SU-DHL-6 (cell line): ENCODE results near the gene HMGA1.

Experiments used
- H2AFZ ChIP-seq: fragments of 200-600 bp; sonication (generic); 2 replicates; pipeline ENCODE4 v1.6.1; 2014; ENCODE audit warnings: low read depth, mild to moderate bottlenecking, moderate library complexity, mixed read lengths, antibody characterized with exemption, low read length; ENCODE audit not compliant: severe bottlenecking
- H3F3A ChIP-seq: fragments of 200-600 bp; shearing (Covaris generic); 2 replicates; pipeline ENCODE4 v1.6.0; 2016; ENCODE audit warnings: antibody characterized with exemption, mild to moderate bottlenecking; ENCODE audit not compliant: insufficient read depth
- H3K27ac ChIP-seq: fragments of 200-600 bp; sonication (generic); 2 replicates; pipeline ENCODE4 v1.5.1; 2016; ENCODE audit warnings: low read depth, mild to moderate bottlenecking, low read length, moderate library complexity, mixed read lengths
- H3K27me3 ChIP-seq: fragments of 200-600 bp; sonication (generic), shearing (Covaris generic); 2 replicates; pipeline ENCODE4 v1.6.0; 2014; ENCODE audit warnings: mild to moderate bottlenecking, low read length
- H3K36me3 ChIP-seq: fragments of 200-600 bp; sonication (generic); 2 replicates; pipeline ENCODE4 v1.6.1; 2014; ENCODE audit warnings: mild to moderate bottlenecking, low read length, mixed read lengths
- H3K4me2 ChIP-seq: fragments of 300-600, 200-600 bp; shearing (Covaris generic), sonication (generic); 2 replicates; pipeline ENCODE4 v1.6.0; 2014; ENCODE audit warnings: low read length, low read depth, mild to moderate bottlenecking; ENCODE audit not compliant: poor library complexity, severe bottlenecking
- H3K4me3 ChIP-seq: fragments of 200-600 bp; sonication (generic); 2 replicates; pipeline ENCODE4 v1.5.1; 2014; ENCODE audit warnings: antibody characterized with exemption, low read length, mild to moderate bottlenecking, mixed read lengths; ENCODE audit not compliant: insufficient read depth, poor library complexity, severe bottlenecking
- H3K79me2 ChIP-seq: fragments of 200-600 bp; sonication (generic); 2 replicates; pipeline ENCODE4 v1.6.1; 2014; ENCODE audit warnings: mild to moderate bottlenecking, low read length, moderate library complexity; ENCODE audit not compliant: insufficient read depth
- H3K9ac ChIP-seq: fragments of 200-600 bp; sonication (generic); 2 replicates; pipeline ENCODE4 v1.7.0; 2014; ENCODE audit warnings: mild to moderate bottlenecking, low read length
- H3K9me2 ChIP-seq: fragments of 200-600 bp; sonication (generic); replicated peaks from 2 replicates; pipeline ENCODE4 v1.6.1; 2014; ENCODE audit warnings: low read length; ENCODE audit not compliant: insufficient read depth
- H3K9me3 ChIP-seq: fragments of 200-600 bp; sonication (generic); 2 replicates; pipeline ENCODE4 v1.6.1; 2014; ENCODE audit warnings: low read length, mixed read lengths; ENCODE audit not compliant: insufficient read depth
- H4K20me1 ChIP-seq: fragments of 200-600 bp; sonication (generic); 2 replicates; pipeline ENCODE4 v1.6.1; 2014; ENCODE audit warnings: low read depth, mild to moderate bottlenecking, antibody characterized with exemption, low read length, moderate library complexity, mixed read lengths
- EZH2phosphoT487 ChIP-seq: fragments of 200-600 bp; sonication (generic), shearing (Covaris generic); conservative IDR thresholded peaks from 2 replicates; pipeline ENCODE4 v1.6.1; 2018; ENCODE audit warnings: mild to moderate bottlenecking, antibody characterized with exemption, low read length, moderate library complexity, mixed read lengths
- TF ChIP-seq, protein P1 (sequence below): fragments of 200-600 bp; sonication (generic); IDR thresholded peaks from one replicate; pipeline ENCODE4 v1.5.1; 2017; ENCODE audit warnings: antibody characterized with exemption, mild to moderate bottlenecking, low read length, moderate library complexity; ENCODE audit not compliant: insufficient read depth, poor library complexity, severe bottlenecking

HMGA1 gene

DNA sequence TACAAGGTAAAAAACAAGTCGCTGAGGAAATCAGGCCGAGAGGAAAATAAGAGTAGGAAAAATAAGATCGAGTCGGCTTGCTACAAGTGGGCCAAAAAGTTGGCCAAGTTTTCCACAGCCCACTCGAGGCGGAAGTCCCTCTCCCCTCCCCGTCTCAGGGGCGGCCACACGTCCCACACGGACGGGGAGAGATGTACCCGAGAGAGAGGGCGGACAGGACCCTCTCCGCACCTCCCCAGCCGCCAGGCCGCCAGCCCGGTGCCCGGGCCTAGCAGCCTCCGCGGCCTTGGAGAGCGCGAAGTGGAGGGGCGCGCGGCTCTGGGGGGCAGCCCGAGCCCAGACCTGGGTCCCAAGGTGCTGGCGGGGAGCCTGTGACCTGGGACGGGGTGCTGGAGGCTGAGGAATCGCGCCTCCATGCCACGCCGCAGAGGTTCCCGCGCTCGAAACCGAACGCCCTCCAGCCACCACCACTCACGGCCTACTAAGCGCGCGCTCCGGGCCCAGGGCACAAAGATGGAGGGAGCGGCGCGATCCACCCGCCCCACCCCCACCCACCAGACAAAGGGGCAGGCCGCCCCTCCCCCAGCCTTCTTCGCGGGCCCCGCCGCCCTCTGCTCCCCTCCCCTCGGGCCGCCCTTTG is 1.9 kb upstream of the HMGA1 start:
- Histone ChIP-seq H3K9ac (no peak overlapping the region), H3K4me2 (no peak overlapping the region), H3K4me3 (no peak overlapping the region)

DNA sequence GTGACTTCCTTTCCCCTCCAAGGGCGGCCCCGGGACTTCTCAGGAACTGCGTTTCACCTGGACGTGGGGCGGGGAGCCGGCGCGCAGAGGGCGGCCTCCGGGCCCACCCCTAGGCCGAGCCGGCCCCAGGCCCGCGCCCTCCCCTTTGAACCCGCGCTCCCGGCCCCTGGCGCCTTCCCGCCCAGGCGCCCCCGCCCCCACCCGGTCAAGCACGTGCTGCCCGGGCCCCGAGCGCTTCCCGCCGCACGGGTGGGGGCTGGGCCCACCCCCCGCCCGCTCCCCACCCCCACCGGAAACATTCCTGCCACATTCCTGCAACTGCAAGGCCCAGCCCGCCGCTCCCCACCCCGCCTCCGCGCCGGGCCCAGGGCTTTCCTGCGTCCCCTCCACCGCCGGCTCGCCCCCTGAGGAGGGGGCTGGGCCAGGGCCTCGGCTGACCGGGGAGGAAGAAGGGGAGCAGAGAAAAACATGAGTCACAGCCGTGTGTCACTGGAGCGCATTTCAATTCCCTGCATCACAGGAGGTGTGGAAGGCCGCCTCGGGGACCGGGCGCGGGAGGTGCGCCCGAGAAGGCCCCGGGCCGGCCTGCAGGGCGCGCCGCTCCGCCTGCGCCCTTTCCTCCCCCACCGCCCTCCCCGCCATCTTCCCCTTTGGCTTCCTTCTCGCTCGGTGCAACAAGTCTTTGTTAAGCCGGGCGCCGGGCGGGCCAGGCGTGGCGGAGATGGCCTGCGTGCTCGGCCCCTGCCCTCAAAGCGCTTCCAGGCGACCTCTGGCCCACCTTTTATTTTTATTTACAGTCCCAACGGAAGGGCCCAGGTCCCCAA is 1.2 kb upstream of the HMGA1 start:
- peak overlapping the region; percentile 60 for H3K4me2 ChIP-seq
- no peak overlapping the region for H3K27ac ChIP-seq
- no peaks in the 10 kb centered on the region for H3K9me2 ChIP-seq
- H3K9ac ChIP-seq, result peak overlapping the region; percentile 60; the same call in 1 of the 2 replicates
- no peaks in the 10 kb centered on the region for H3K9me3 ChIP-seq
- H3K79me2 ChIP-seq, result peaks cover 31% of the 10 kb centered on the region
- TF ChIP-seq, protein P1, sequence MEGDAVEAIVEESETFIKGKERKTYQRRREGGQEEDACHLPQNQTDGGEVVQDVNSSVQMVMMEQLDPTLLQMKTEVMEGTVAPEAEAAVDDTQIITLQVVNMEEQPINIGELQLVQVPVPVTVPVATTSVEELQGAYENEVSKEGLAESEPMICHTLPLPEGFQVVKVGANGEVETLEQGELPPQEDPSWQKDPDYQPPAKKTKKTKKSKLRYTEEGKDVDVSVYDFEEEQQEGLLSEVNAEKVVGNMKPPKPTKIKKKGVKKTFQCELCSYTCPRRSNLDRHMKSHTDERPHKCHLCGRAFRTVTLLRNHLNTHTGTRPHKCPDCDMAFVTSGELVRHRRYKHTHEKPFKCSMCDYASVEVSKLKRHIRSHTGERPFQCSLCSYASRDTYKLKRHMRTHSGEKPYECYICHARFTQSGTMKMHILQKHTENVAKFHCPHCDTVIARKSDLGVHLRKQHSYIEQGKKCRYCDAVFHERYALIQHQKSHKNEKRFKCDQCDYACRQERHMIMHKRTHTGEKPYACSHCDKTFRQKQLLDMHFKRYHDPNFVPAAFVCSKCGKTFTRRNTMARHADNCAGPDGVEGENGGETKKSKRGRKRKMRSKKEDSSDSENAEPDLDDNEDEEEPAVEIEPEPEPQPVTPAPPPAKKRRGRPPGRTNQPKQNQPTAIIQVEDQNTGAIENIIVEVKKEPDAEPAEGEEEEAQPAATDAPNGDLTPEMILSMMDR, result no peak
- TF ChIP-seq EZH2phosphoT487, result no peak
- H3F3A ChIP-seq, result peaks cover 32% of the 10 kb centered on the region
- H3K4me3 ChIP-seq, result no peak overlapping the region
- H3K36me3 ChIP-seq, result peaks cover 8% of the 10 kb centered on the region
- H3K27me3 ChIP-seq, result no peaks in the 10 kb centered on the region
- H2AFZ ChIP-seq, result no peak overlapping the region
- peaks cover 16% of the 10 kb centered on the region for H4K20me1 ChIP-seq

More for the DNA sequence above, 1.9 kb upstream of the HMGA1 start:
- TF ChIP-seq EZH2phosphoT487, result no peak
- TF ChIP-seq, protein P1, result no peak
- Histone ChIP-seq H3K9me2 (no peaks in the 10 kb centered on the region), H3K9me3 (no peaks in the 10 kb centered on the region), H3K79me2 (peaks cover 24% of the 10 kb centered on the region), H3K36me3 (peaks cover 8% of the 10 kb centered on the region), H3K27me3 (no peaks in the 10 kb centered on the region), H4K20me1 (peaks cover 9% of the 10 kb centered on the region), H3F3A (peaks cover 25% of the 10 kb centered on the region), H2AFZ (no peak overlapping the region), H3K27ac (no peak overlapping the region)

DNA sequence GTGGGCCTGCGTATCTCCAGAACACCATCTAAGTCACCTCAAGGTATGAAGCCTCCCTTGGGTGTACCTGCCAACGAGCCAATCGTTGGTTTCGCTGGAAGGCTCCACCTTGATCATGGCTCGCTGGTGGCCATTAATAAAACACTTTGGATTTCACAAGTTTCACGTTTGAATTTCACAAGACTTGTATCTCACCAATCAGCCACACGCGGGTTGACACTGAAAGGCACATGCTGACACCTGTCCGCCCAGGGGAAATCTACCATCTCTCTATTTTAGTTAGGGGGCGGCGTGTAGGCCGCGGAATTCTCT is 586 bp upstream of the HMGA1 start:
- Histone ChIP-seq H3K9ac (peak overlapping the region; percentile 60), H3K27ac (peak overlapping the region; percentile 81), H3K27me3 (no peaks in the 10 kb centered on the region), H3F3A (peaks cover 38% of the 10 kb centered on the region), H4K20me1 (peaks cover 16% of the 10 kb centered on the region), H3K79me2 (peaks cover 37% of the 10 kb centered on the region), H3K9me2 (no peaks in the 10 kb centered on the region), H3K4me3 (peak overlapping the region; percentile 61), H3K36me3 (peaks cover 11% of the 10 kb centered on the region), H3K4me2 (peak overlapping the region; percentile 60), H3K9me3 (no peaks in the 10 kb centered on the region), H2AFZ (no peak overlapping the region)
- TF ChIP-seq, protein P1, result no peak
- TF ChIP-seq EZH2phosphoT487, result no peak
